Renal cortical epithelial cell (primary cell): Measurements from ENCODE around the gene AGAP3. TPM values are rescaled to one million over a fixed set of nuclear protein-coding genes. Genes with fewer than 3 reads are reported as not detected.

Experiments
- DNase-seq: peaks from one replicate; pipeline ENCODE4 v3.0.0-alpha.2; 2011; ENCODE audit warnings: low read depth
- total RNA-seq: library from RNA; depleted of rRNA; stranded (reverse); fragments of >200 nt; gene quantifications from 2 replicates; pipeline ENCODE4 v1.2.3, GENCODE V29; 2014

Gene AGAP3
- total RNA-seq, 1 donor from 2014 or later: 41.2 TPM

DNA sequence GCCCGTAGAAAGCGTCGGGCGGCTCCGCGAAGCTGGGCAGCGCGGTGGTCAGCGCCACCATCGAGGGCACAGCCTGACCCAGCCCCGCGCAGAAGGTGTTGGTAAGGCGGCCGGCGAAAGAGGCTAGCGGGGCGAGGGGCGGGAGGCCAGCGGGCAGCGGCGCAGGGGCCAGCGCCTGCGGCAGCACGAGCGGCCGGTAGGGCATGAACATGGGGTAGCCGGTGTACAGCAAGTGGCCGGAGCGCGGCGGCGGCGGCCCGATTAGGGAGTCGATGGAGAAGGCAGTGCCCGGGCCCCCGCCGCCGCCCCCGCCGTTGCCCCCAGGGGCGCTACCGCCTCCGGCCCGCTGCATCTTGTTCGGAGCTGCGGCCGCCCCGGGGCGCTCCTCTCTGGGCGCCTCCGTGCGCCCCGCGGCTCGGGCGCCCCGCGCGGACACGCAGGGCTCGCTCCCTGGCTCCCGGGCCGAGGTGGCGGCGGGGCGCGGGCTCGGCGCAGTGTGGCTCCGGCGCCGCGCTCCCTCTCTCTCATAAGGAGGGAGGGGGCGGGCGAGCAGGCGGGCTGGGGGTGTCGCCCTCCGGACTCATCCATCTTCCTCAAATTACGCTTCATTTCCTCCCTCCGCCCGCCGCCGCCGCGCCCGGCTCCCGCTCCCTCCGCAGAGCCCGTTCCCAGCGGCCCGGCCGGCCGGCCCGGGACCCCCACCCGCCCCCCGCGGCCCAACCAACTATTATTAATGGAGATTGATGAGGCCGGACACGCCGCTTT lies 81.1 kb downstream of the AGAP3 start, which contains the start of gene GBX1:
Gene GBX1, minus strand, starts transcription at position 498 of the 765 bp plus-strand sequence. Its CDS starts 146 bp downstream, at position 352.
- DNase-seq: no peak

GRCh38 chr7:151168003-151168786 lies 81.9 kb downstream of the AGAP3 start:
- DNase-seq: no peak

GRCh38 chr7:151168787-151169162 lies 82.5 kb downstream of the AGAP3 start:
- no peak for DNase-seq

GRCh38 chr7:151172273-151173141 lies 86.2 kb downstream of the AGAP3 start:
- peak; percentile 13 for DNase-seq

DNA sequence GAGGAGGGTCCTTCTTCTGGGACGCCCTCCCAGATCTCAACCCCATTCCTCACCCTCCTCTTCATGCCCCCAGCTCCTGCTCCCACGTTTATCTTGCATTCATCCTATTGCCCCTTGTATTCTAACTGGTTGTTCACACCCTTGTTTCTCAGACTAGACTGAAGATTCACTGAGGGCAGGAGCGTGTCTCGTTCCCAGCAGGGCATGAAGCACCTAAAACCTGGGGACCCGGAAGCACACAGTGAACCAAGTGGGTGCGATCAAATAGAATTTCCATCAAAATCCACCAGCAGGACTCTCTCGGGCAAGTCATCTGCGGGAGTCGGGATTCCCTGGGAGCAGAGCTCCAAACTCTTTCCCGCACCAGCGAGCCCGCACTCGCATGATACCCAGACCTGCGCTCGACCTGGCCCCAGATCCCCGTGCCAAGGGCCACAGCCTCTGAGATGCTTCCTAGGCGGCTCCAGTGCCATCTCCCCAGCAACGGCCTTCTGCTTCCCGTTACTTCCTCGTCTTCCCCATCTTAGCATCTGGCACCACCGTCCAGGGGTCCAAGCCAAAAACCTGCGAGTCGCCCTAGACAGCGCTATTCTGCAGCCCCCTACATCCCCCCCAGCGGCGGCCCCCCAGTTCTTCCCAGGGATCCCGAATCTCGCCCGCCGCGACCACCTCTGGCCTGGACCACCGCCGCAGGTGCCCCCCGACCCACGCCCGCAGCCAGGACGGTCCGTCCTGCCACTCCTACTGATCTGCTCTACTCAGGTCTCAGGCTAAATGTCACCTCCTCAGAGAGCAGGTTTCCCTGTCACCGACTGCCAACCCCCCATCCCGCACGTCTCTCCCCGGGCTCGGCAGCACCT lies 87.3 kb downstream of the AGAP3 start:
- no peak for DNase-seq

GRCh38 chr7:151174246-151175046 lies 88.2 kb downstream of the AGAP3 start:
- DNase-seq: no peak

- DNase-seq: no peak
Measured at GRCh38 chr7:151175047-151175792, 88.9 kb downstream of the AGAP3 start.

DNA sequence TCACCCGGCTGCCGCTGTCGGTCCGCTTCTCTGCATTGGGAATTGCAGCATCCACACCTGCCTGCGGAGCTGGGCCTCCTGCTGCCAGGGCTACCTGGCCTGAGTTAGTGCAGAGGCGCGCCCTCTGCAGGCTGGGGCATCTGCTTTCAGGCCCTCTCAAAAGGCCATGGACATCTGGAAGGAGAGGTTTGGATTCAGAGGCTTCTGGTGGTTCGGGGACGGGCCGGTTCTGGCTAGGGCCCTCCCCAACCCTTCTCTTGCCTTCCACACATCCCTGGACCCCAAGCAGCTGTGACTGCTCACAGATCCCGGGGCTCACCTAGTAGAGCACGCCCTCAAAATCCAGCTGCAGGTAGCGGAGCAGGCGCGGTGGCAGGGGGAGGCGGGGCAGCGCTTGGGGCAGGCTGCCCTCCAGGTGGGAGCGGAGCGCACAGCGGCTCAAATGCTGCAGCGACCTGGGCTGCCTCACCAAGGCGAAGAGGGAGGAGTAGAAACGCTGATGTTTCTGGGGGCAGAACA lies 89.6 kb downstream of the AGAP3 start:
- no peak for DNase-seq

GRCh38 chr7:151176401-151176800 lies 90.1 kb downstream of the AGAP3 start:
- DNase-seq: no peak

DNA sequence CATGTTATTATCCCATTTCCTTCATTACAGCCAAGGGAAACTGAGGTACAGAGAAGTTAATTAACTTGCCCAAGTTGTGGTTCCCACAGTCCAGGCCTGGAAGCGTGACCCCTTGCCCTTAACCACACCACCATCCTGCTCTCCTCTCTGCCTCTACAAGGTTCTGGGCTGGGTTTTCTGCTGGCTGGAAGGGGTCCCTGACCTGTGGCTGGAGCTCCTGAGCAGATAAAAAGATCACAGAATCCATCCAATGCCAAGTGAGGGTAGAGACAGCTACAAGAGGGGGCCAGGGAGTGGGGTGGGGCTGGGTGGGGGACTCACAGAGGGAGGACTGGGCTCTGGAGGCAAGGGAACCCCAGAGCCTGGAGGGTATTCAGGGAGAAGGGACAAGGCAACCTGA lies 91.0 kb downstream of the AGAP3 start:
- DNase-seq: no peak

GRCh38 chr7:151178236-151178635 lies 92.0 kb downstream of the AGAP3 start:
- DNase-seq: no peak

- no peak for DNase-seq
Measured at GRCh38 chr7:151178831-151179230, 92.6 kb downstream of the AGAP3 start.

- DNase-seq: no peak
Measured at GRCh38 chr7:151179287-151179860, 93.1 kb downstream of the AGAP3 start.

DNA sequence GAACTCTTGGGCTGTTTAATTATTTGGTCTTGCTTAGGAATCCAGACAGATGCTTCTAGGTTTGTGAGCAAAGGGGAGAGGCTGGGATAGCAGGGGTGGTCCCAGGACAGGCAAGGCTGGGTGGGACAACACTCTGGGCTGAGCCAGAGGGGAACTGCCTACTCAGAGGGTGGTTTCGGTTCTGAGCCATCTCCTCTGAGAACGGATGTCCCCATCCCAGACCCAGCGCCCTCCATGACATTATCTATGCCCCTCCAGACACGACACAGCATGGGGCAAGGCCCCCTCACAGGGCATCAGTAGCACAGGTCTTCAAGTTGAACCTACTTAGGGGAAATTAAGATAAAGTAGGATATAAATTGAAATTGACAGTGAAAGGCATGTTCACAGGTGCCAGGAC lies 93.7 kb downstream of the AGAP3 start:
- no peak for DNase-seq

DNA sequence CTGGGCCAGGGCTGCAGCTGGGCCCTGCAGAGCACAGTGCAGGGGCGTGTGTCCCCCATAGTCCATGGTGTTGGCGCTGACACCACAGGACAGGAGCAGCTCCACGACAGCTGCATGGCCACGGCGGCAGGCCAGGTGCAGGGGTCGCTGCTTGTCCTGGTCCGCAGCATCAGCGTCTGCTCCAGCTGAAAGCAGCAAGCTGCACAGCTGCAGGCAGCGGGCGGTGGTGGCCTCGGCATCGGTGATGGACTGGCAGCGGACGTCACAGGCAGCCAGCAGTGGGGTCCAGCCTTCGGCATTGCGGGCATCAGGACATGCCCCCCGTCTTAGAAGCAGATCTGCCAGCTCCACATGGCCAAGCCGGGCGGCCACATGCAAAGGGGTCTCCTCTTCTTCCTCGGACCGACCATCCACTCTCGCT lies 94.7 kb downstream of the AGAP3 start:
- DNase-seq: no peak

DNA sequence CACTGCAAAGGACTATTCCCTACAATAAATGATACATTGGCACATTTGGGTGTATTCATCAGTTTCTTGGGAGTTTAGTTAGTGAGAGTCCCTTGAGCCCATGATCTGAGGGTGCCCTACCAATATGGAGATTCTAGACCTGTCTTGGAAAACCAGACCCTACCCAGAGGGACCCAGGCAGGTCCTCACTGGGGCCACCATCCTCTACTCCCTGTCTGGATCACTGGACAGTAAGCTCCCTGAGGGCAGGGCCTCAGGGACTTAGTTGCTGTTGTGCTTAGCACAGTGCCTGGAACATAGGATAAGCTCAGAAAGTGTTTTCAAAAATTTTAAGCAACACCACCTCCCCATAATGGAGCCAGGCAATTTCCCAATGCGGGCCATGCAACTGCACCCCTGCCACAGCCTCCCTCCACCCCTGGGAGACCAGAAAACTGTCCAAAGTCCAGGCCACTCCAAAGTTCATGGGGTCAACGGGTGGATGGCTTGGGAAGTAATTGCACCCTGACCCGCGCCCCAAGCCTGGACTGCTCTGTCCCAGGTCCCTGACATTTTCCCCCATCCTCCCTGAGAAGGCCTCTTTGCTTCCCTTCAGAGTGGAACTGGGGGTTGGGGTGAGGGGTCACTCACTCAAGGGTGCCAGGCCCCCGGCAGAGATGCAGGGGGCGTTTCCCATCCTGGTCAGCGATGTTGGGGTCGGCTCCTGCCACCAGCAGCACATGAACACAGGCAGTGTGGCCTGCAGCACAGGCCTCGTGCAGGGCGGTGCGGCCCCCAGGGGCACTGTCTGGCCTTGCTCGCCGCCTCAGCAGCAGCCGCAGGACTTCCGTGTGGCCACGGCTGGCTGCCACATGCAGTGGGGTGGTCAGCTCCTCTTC lies 99.7 kb downstream of the AGAP3 start:
- no peak for DNase-seq

DNA sequence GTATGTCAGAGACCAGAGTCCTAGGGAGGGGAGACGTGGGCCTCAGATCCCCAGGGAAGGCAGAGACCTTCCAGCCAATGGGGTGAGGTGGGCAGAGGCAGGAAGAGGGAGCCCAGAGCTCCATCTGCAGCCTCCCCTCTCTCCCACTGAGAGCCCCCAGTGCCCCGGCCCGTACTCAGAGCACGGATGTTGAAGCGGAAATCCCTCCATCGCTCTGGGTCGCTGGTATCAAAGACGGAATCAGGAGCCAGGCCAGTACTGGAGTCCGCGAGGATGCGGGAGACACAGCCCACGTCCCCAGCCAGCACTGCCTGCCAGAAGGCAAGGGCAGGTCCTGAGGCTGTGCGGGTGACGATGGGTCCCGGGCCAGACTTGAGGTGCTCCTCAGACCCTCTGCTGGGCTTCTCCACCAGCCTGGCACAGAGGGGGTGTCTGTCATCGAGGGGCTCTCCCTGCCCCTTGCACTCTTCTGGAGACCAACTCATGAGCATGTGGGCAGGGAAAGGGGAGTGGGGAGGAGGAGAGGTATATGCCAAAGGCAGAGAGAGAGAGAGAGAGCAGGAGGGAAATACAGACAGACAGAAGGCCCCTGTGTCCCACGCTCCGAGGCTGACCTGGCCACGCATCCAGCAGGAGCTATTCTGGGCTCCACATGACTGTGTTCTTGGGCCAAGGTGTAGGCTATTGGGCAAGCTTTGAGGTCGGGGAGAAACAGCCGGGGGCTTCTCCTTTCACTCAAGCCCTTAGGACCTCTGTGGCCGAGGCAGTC lies 100.5 kb downstream of the AGAP3 start, which contains the start of gene ASB10:
Gene ASB10, minus strand, starts transcription at position 611 of the 769 bp plus-strand sequence. Its CDS starts 120 bp downstream, at position 491.
- DNase-seq: no peak
